ENCODE results near the gene FXYD7. TPM values are rescaled to one million over a fixed set of nuclear protein-coding genes. Genes with fewer than 3 reads are reported as not detected.
A peak's percentile ranks its signal among the peaks of the same experiment; 100 is the strongest.

FXYD7 gene
- total and polyA plus RNA-seq, 9 of the 15 experiments (the other 6 are each of a cell fraction or from before 2014, with no cell fraction given): 0.10 to 0.80 (median 0.31) TPM; not detected in 3

DNA sequence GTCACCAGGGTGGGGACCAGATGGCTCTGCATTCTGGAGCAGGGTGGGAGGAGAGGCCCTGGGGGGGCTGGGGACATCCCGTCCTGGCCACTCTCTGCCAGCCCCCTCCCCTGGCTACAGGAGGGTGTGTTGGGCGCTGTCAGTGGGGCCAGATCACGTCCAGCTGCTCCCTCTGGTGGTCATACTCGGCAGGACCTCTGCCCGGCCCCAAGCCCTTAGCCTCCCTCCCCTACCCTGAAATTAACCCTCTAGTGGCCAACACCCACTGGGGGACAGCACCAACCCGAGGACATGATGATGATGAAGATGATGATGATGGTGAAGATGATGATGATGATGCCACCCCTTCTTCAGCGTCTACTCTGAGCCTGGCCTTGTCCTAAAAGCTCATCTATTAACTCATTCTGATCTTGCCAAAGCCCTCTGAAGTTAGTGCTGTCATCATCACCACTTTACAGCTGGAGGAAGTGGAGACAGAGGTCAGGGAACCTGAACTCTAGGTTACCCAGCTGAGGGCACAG lies 7.6 kb upstream of the FXYD7 start (continued):
- TF ChIP-seq, protein P1, sequence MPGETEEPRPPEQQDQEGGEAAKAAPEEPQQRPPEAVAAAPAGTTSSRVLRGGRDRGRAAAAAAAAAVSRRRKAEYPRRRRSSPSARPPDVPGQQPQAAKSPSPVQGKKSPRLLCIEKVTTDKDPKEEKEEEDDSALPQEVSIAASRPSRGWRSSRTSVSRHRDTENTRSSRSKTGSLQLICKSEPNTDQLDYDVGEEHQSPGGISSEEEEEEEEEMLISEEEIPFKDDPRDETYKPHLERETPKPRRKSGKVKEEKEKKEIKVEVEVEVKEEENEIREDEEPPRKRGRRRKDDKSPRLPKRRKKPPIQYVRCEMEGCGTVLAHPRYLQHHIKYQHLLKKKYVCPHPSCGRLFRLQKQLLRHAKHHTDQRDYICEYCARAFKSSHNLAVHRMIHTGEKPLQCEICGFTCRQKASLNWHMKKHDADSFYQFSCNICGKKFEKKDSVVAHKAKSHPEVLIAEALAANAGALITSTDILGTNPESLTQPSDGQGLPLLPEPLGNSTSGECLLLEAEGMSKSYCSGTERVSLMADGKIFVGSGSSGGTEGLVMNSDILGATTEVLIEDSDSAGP (CRISPR knock-in tag; IDR thresholded peaks at IDR 0.05): no peak
- TF ChIP-seq SIN3B (IDR thresholded peaks at IDR 0.05; ENCODE audit: low read depth) (peak; percentile 20; the same call in 1 of the 2 replicates), POLR2B (IDR thresholded peaks at IDR 0.05; ENCODE audit: low read depth, partially characterized antibody) (no peak), FOXJ2 (tag; IDR thresholded peaks at IDR 0.05) (no peak), ZNF124 (CRISPR knock-in tag; IDR thresholded peaks at IDR 0.05) (no peak), KLF10 (CRISPR knock-in tag; IDR thresholded peaks at IDR 0.05) (no peak), SETDB1 (IDR thresholded peaks at IDR 0.05; ENCODE audit: low read length) (no peak)
- TF ChIP-seq, protein P2, sequence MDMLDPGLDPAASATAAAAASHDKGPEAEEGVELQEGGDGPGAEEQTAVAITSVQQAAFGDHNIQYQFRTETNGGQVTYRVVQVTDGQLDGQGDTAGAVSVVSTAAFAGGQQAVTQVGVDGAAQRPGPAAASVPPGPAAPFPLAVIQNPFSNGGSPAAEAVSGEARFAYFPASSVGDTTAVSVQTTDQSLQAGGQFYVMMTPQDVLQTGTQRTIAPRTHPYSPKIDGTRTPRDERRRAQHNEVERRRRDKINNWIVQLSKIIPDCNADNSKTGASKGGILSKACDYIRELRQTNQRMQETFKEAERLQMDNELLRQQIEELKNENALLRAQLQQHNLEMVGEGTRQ (CRISPR knock-in tag; IDR thresholded peaks at IDR 0.05): no peak
- TF ChIP-seq, protein P3, sequence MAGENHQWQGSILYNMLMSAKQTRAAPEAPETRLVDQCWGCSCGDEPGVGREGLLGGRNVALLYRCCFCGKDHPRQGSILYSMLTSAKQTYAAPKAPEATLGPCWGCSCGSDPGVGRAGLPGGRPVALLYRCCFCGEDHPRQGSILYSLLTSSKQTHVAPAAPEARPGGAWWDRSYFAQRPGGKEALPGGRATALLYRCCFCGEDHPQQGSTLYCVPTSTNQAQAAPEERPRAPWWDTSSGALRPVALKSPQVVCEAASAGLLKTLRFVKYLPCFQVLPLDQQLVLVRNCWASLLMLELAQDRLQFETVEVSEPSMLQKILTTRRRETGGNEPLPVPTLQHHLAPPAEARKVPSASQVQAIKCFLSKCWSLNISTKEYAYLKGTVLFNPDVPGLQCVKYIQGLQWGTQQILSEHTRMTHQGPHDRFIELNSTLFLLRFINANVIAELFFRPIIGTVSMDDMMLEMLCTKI (IDR thresholded peaks at IDR 0.05; ENCODE audit: partially characterized antibody): no peak
- TF ChIP-seq, protein P4, sequence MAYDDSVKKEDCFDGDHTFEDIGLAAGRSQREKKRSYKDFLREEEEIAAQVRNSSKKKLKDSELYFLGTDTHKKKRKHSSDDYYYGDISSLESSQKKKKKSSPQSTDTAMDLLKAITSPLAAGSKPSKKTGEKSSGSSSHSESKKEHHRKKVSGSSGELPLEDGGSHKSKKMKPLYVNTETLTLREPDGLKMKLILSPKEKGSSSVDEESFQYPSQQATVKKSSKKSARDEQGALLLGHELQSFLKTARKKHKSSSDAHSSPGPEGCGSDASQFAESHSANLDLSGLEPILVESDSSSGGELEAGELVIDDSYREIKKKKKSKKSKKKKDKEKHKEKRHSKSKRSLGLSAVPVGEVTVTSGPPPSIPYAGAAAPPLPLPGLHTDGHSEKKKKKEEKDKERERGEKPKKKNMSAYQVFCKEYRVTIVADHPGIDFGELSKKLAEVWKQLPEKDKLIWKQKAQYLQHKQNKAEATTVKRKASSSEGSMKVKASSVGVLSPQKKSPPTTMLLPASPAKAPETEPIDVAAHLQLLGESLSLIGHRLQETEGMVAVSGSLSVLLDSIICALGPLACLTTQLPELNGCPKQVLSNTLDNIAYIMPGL (CRISPR knock-in tag; IDR thresholded peaks at IDR 0.05): no peak
- TF ChIP-seq, protein P5, sequence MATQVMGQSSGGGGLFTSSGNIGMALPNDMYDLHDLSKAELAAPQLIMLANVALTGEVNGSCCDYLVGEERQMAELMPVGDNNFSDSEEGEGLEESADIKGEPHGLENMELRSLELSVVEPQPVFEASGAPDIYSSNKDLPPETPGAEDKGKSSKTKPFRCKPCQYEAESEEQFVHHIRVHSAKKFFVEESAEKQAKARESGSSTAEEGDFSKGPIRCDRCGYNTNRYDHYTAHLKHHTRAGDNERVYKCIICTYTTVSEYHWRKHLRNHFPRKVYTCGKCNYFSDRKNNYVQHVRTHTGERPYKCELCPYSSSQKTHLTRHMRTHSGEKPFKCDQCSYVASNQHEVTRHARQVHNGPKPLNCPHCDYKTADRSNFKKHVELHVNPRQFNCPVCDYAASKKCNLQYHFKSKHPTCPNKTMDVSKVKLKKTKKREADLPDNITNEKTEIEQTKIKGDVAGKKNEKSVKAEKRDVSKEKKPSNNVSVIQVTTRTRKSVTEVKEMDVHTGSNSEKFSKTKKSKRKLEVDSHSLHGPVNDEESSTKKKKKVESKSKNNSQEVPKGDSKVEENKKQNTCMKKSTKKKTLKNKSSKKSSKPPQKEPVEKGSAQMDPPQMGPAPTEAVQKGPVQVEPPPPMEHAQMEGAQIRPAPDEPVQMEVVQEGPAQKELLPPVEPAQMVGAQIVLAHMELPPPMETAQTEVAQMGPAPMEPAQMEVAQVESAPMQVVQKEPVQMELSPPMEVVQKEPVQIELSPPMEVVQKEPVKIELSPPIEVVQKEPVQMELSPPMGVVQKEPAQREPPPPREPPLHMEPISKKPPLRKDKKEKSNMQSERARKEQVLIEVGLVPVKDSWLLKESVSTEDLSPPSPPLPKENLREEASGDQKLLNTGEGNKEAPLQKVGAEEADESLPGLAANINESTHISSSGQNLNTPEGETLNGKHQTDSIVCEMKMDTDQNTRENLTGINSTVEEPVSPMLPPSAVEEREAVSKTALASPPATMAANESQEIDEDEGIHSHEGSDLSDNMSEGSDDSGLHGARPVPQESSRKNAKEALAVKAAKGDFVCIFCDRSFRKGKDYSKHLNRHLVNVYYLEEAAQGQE (IDR thresholded peaks at IDR 0.05; ENCODE audit: borderline replicate concordance): peak; percentile 89
- TF ChIP-seq, protein P5 (CRISPR knock-in tag; IDR thresholded peaks at IDR 0.05; ENCODE audit: low read depth): no peak
- TF ChIP-seq, protein P6, sequence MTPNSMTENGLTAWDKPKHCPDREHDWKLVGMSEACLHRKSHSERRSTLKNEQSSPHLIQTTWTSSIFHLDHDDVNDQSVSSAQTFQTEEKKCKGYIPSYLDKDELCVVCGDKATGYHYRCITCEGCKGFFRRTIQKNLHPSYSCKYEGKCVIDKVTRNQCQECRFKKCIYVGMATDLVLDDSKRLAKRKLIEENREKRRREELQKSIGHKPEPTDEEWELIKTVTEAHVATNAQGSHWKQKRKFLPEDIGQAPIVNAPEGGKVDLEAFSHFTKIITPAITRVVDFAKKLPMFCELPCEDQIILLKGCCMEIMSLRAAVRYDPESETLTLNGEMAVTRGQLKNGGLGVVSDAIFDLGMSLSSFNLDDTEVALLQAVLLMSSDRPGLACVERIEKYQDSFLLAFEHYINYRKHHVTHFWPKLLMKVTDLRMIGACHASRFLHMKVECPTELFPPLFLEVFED (CRISPR knock-in tag; conservative IDR thresholded peaks at IDR 0.05): 0 out of 2 replicates have a peak, but pooled peaks have one; percentile 66
